Smooth muscle cell (in vitro differentiated cells): ENCODE data around the gene CHCHD10. TPM values are rescaled to one million over a fixed set of nuclear protein-coding genes. Genes with fewer than 3 reads are reported as not detected.

ENCODE experiments used
- DNase-seq: peaks from one replicate; lab custom pipeline; 2025; ENCODE audit not compliant: unreplicated experiment; lab: John Stamatoyannopoulos, UW
- H2AFZ ChIP-seq: fragments of 200-600 bp; sonication (generic); 2 replicates; pipeline ENCODE4 v1.6.0; 2016; ENCODE audit warnings: antibody characterized with exemption, low read depth, mild to moderate bottlenecking
- H3F3A ChIP-seq: fragments of 200-600 bp; sonication (generic); 2 replicates; pipeline ENCODE4 v1.6.0; 2017; ENCODE audit warnings: antibody characterized with exemption, low read depth
- H3K27ac ChIP-seq: fragments of 200-600 bp; sonication (generic); 2 replicates; pipeline ENCODE4 v1.5.1; 2016; ENCODE audit warnings: low read depth, mild to moderate bottlenecking
- H3K27me3 ChIP-seq: fragments of 200-600 bp; sonication (generic); 2 replicates; pipeline ENCODE4 v1.6.1; 2016; ENCODE audit warnings: low read depth, mild to moderate bottlenecking
- H3K36me3 ChIP-seq: fragments of 200-600 bp; sonication (generic); 2 replicates; pipeline ENCODE4 v1.5.1; 2016; ENCODE audit warnings: low read depth
- H3K4me1 ChIP-seq: fragments of 200-600 bp; sonication (generic); 2 replicates; pipeline ENCODE4 v1.5.1; 2016; ENCODE audit warnings: low read depth
- H3K4me2 ChIP-seq: fragments of 200-600 bp; sonication (generic); 2 replicates; pipeline ENCODE4 v1.6.0; 2016; ENCODE audit warnings: mild to moderate bottlenecking
- H3K4me3 ChIP-seq: fragments of 200-600 bp; sonication (generic); 2 replicates; pipeline ENCODE4 v1.5.1; 2016; ENCODE audit warnings: mild to moderate bottlenecking
- H3K79me2 ChIP-seq: fragments of 200-600 bp; sonication (generic); 2 replicates; pipeline ENCODE4 v1.6.0; 2016; ENCODE audit warnings: low read depth, mild to moderate bottlenecking
- H3K9ac ChIP-seq: fragments of 200-600 bp; sonication (generic); 2 replicates; pipeline ENCODE4 v1.6.0; 2016; ENCODE audit warnings: low read depth
- H3K9me3 ChIP-seq: fragments of 200-600 bp; sonication (generic); replicated peaks from 2 replicates; pipeline ENCODE4 v1.5.1; 2016; ENCODE audit warnings: low read depth
- H4K20me1 ChIP-seq: fragments of 200-600 bp; sonication (generic); 2 replicates; pipeline ENCODE4 v1.6.0; 2016; ENCODE audit warnings: low read depth
- CTCF ChIP-seq: fragments of 200-600 bp; sonication (generic); IDR thresholded peaks from 2 replicates; pipeline ENCODE4 v1.5.1; 2017; ENCODE audit warnings: borderline replicate concordance, mild to moderate bottlenecking, antibody characterized with exemption; ENCODE audit not compliant: insufficient read depth, poor library complexity, severe bottlenecking
- WGBS: methylation state at CpG from one replicate; pipeline ENCODE4 v1.1.7; 2016; ENCODE audit warnings: low lambda C conversion rate; 5-methylcytosine and 5-hydroxymethylcytosine counted together
- polyA plus RNA-seq: library from polyadenylated mRNA; unstranded; fragments of >200 nt; fragmentation: Nextera tagmentation; extraction: Ambion mirVana; gene quantifications from 2 replicates; pipeline ENCODE4 v1.2.1, GENCODE V29; 2016
- total RNA-seq: library from RNA; depleted of rRNA; stranded (reverse); fragments of >200 nt; gene quantifications from 2 replicates; pipeline ENCODE4 v1.2.3, GENCODE V29; 2014

CHCHD10 gene
- total and polyA plus RNA-seq, 2 experiments from 2014 or later: 4.9 to 57.6 TPM

DNA sequence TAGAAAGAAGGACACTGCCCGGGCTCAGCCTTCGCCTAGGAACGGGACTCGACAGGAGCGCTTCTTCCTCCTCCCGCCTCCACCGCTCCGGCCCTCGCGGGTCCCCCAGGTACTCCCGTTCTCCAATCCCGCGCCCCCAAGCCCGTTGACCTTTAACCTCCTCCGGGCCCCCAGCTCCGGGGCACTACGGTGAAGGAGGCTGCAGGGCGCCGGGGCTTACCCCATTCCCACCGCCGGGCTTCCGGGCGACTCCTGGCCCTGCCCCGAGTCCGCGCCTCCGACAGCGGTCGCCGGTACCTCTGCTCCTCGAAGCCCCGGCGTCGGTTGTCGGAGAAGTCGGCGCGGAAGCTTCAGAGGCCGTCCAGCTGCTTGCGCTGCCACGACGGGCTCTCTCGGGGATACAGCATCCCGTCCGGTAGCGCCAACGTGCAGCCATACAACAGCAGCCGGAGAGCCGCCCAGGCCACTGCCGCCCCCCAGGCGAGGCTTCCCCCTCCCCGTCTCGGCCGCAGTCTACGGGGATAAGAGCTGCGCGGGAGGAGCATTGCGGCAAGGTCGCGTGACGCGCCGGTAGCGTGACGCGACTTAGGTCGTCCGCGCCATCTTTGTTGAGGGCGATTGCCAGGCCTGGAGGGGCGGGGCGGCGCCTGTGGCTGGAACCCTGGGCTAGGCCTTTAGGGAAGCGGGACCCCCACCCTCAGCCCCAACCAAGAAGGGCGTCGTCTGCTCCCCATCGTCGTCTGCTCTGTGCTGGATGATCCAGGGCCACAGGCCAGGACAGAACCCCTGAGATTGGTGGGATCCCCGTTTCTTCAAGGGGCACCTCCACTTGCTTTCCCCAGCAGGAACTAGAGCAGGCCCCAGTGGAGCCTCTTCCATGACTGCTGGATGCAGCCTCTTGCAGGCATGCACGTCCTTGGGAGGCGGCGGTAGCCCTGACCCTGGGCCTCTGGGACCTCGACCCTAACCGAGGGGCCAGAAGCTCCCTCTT is 50.7 kb downstream of the CHCHD10 start:
- no peaks in the 10 kb centered on the region for H3K9me3 ChIP-seq
- peaks cover 11% of the 10 kb centered on the region for H3K79me2 ChIP-seq
- H3K4me3 ChIP-seq: peak overlapping the region; percentile 88
- TF ChIP-seq CTCF: no peak
- peak overlapping the region; percentile 97 for H3K4me2 ChIP-seq
- H4K20me1 ChIP-seq: no peaks in the 10 kb centered on the region
- peak; percentile 39 for DNase-seq
- peaks cover 4% of the 10 kb centered on the region for H3K4me1 ChIP-seq
- peak overlapping the region; percentile 98 for H2AFZ ChIP-seq
- H3K36me3 ChIP-seq: no peaks in the 10 kb centered on the region
- H3K27ac ChIP-seq: no peak overlapping the region
- WGBS: 5% methylated on average over 84 of the region's 84 CpGs
- H3K9ac ChIP-seq: peak overlapping the region; percentile 81
- no peaks in the 10 kb centered on the region for H3K27me3 ChIP-seq
- H3F3A ChIP-seq: no peaks in the 10 kb centered on the region

Other genes starting within 250 kb of the CHCHD10 start
- not detected in 2 replicates for gene IGLL1, start 187.7 kb downstream of the CHCHD10 start, total RNA-seq
- not detected in 2 replicates for gene IGLL1, start 187.7 kb downstream of the CHCHD10 start, polyA plus RNA-seq
- gene DRICH1, start 135.7 kb downstream of the CHCHD10 start, total RNA-seq: not detected in 2 replicates
- gene DRICH1, start 135.7 kb downstream of the CHCHD10 start, polyA plus RNA-seq: not detected in 2 replicates
- not detected in 2 replicates for gene RGL4, start 77.0 kb downstream of the CHCHD10 start, total RNA-seq
- 0.23 and 0.43 TPM in 2 replicates for gene RGL4, start 77.0 kb downstream of the CHCHD10 start, polyA plus RNA-seq
- 6.9 and 7.5 TPM in 2 replicates for gene ZNF70, start 16.9 kb downstream of the CHCHD10 start, total RNA-seq
- 2.1 and 2.4 TPM in 2 replicates for gene ZNF70, start 16.9 kb downstream of the CHCHD10 start, polyA plus RNA-seq
- gene VPREB3, start 13.5 kb downstream of the CHCHD10 start, total RNA-seq: not detected in 2 replicates
- 0.66 TPM in 1 of 2 replicates, not detected in the other for gene VPREB3, start 13.5 kb downstream of the CHCHD10 start, polyA plus RNA-seq
- not detected in 2 replicates for gene C22orf15, start 5.0 kb downstream of the CHCHD10 start, total RNA-seq
- gene C22orf15, start 5.0 kb downstream of the CHCHD10 start, polyA plus RNA-seq: 0.57 and 1.5 TPM in 2 replicates
- 10.9 and 17.4 TPM in 2 replicates for gene MMP11, start 4.9 kb upstream of the CHCHD10 start, total RNA-seq
- 25.1 and 30.6 TPM in 2 replicates for gene MMP11, start 4.9 kb upstream of the CHCHD10 start, polyA plus RNA-seq
- gene SMARCB1, start 19.0 kb upstream of the CHCHD10 start, total RNA-seq: 65.8 and 93.4 TPM in 2 replicates
- 93.8 and 124 TPM in 2 replicates for gene SMARCB1, start 19.0 kb upstream of the CHCHD10 start, polyA plus RNA-seq
- gene DERL3, start 71.0 kb upstream of the CHCHD10 start, total RNA-seq: 0.40 and 0.63 TPM in 2 replicates
- gene DERL3, start 71.0 kb upstream of the CHCHD10 start, polyA plus RNA-seq: 2.0 and 4.2 TPM in 2 replicates
- gene SLC2A11, start 89.9 kb upstream of the CHCHD10 start, total RNA-seq: 1.5 and 9.5 TPM in 2 replicates
- gene SLC2A11, start 89.9 kb upstream of the CHCHD10 start, polyA plus RNA-seq: 3.5 and 6.3 TPM in 2 replicates
- gene MIF, start 126.4 kb upstream of the CHCHD10 start, total RNA-seq: 412 and 445 TPM in 2 replicates
- gene MIF, start 126.4 kb upstream of the CHCHD10 start, polyA plus RNA-seq: 2,922 and 3,116 TPM in 2 replicates
- 1.3 TPM in 1 of 2 replicates, not detected in the other for gene GSTT2B, start 193.2 kb upstream of the CHCHD10 start, total RNA-seq
- 2.0 and 4.8 TPM in 2 replicates for gene GSTT2B, start 193.2 kb upstream of the CHCHD10 start, polyA plus RNA-seq
- gene DDTL, start 198.9 kb upstream of the CHCHD10 start, total RNA-seq: not detected in 2 replicates
- 0.24 and 1.2 TPM in 2 replicates for gene DDTL, start 198.9 kb upstream of the CHCHD10 start, polyA plus RNA-seq
- gene DDT, start 206.5 kb upstream of the CHCHD10 start, total RNA-seq: 54.7 and 57.8 TPM in 2 replicates
- 115 and 119 TPM in 2 replicates for gene DDT, start 206.5 kb upstream of the CHCHD10 start, polyA plus RNA-seq
- 3.1 TPM in 1 of 2 replicates, not detected in the other for gene GSTT2, start 212.2 kb upstream of the CHCHD10 start, total RNA-seq
- gene GSTT2, start 212.2 kb upstream of the CHCHD10 start, polyA plus RNA-seq: 0.27 and 0.37 TPM in 2 replicates
- gene GSTT4, start 237.5 kb upstream of the CHCHD10 start, total RNA-seq: not detected in 2 replicates
- gene GSTT4, start 237.5 kb upstream of the CHCHD10 start, polyA plus RNA-seq: not detected in 2 replicates
- gene CABIN1, start 243.3 kb upstream of the CHCHD10 start, total RNA-seq: 27.9 and 31.1 TPM in 2 replicates
- gene CABIN1, start 243.3 kb upstream of the CHCHD10 start, polyA plus RNA-seq: 16.2 and 22.4 TPM in 2 replicates